Thymus (tissue), 11 donors: ENCODE results near the gene LETM1. TPM values are rescaled to one million over a fixed set of nuclear protein-coding genes. Genes with fewer than 3 reads are reported as not detected.

ENCODE experiments used
- DNase-seq, 9 donors: peaks; one replicate each; pipeline ENCODE4 v3.0.0-alpha.2; 2013; ENCODE audit warnings: low spot score in 9 of 9, low read depth in 6 of 9, missing footprints in 1 of 9
- H3K27ac ChIP-seq, 2 donors: one replicate each; pipeline ENCODE4 v1.5.1; 2013; ENCODE audit warnings: control low read depth in 1 of 2, low read depth in 1 of 2, low read length in 1 of 2, mild to moderate bottlenecking in 1 of 2, moderate library complexity in 1 of 2
- H3K27me3 ChIP-seq, 2 donors: one replicate each; pipeline ENCODE4 v1.5.1; 2013; ENCODE audit warnings: low read length in 1 of 2; ENCODE audit not compliant: control insufficient read depth in 2 of 2, insufficient read depth in 1 of 2
- H3K36me3 ChIP-seq, 2 donors: one replicate each; pipeline ENCODE4 v1.5.1; 2013; ENCODE audit warnings: low read length in 1 of 2, mild to moderate bottlenecking in 1 of 2, moderate library complexity in 1 of 2; ENCODE audit not compliant: control insufficient read depth in 2 of 2, insufficient read depth in 2 of 2
- H3K4me1 ChIP-seq, 2 donors: one replicate each; pipeline ENCODE4 v1.5.1; 2013; ENCODE audit warnings: low read length in 2 of 2; ENCODE audit not compliant: control insufficient read depth in 2 of 2, insufficient read depth in 2 of 2
- H3K4me3 ChIP-seq, 2 donors: one replicate each; pipeline ENCODE4 v1.5.1; 2013; ENCODE audit warnings: low read length in 2 of 2, control low read depth in 1 of 2, mild to moderate bottlenecking in 1 of 2
- H3K9me3 ChIP-seq, 2 donors: one replicate each; pipeline ENCODE4 v1.5.1; 2013; ENCODE audit warnings: low read length in 1 of 2, mild to moderate bottlenecking in 1 of 2; ENCODE audit not compliant: control insufficient read depth in 2 of 2, insufficient read depth in 1 of 2
- WGBS: extraction: QIAGEN DNeasy Blood & Tissue Kit; methylation state at CpG from one replicate; pipeline ENCODE4 v1.1.7; 2013; 5-methylcytosine and 5-hydroxymethylcytosine counted together
- polyA plus RNA-seq: library from polyadenylated mRNA; stranded (reverse); fragments of 200-250 nt; gene quantifications from one replicate; pipeline ENCODE4 v1.2.3, GENCODE V29; 2013
- total RNA-seq: library from RNA; stranded (reverse); fragments of 120-200 nt; gene quantifications from one replicate; pipeline ENCODE4 v1.2.4, GENCODE V29; 2013
- donor health status: healthy.

LETM1 gene
- total and polyA plus RNA-seq, 2 donors, result 16.8 to 68.3 TPM

- H3K4me1 ChIP-seq, result peaks cover 0 to 14% of the 10 kb centered on the region in 2 donors
- no peak overlapping the region for H3K27ac ChIP-seq
- H3K27me3 ChIP-seq, result peaks cover 0 to 5% of the 10 kb centered on the region in 2 donors
- peaks cover 0 to 6% of the 10 kb centered on the region in 2 donors for H3K9me3 ChIP-seq
- DNase-seq, result no peak
- WGBS, result 95% methylated on average over 18 of the region's 18 CpGs
- no peaks in the 10 kb centered on the region for H3K36me3 ChIP-seq
- no peak overlapping the region for H3K4me3 ChIP-seq
Measured at GRCh38 chr4:1778642-1779392, 77.1 kb downstream of the LETM1 start.

GRCh38 chr4:1777822-1778641, 77.9 kb downstream of the LETM1 start:
- Histone ChIP-seq H3K27me3 (peaks cover 0 to 3% of the 10 kb centered on the region in 2 donors), H3K36me3 (no peaks in the 10 kb centered on the region), H3K4me1 (peaks cover 0 to 17% of the 10 kb centered on the region in 2 donors), H3K9me3 (peaks cover 0 to 6% of the 10 kb centered on the region in 2 donors), H3K27ac (no peak overlapping the region), H3K4me3 (no peak overlapping the region)
- DNase-seq, result no peak
- 90% methylated on average over 27 of the region's 27 CpGs for WGBS

GRCh38 chr4:1776521-1777161, 79.3 kb downstream of the LETM1 start:
- WGBS, result 94% methylated on average over 24 of the region's 24 CpGs
- peaks cover 0 to 2% of the 10 kb centered on the region in 2 donors for H3K27me3 ChIP-seq
- H3K4me1 ChIP-seq, result peaks cover 1 to 31% of the 10 kb centered on the region in 2 donors
- H3K9me3 ChIP-seq, result peaks cover 0 to 6% of the 10 kb centered on the region in 2 donors
- no peak overlapping the region for H3K27ac ChIP-seq
- no peak overlapping the region for H3K4me3 ChIP-seq
- DNase-seq, result no peak
- no peaks in the 10 kb centered on the region for H3K36me3 ChIP-seq

GRCh38 chr4:1775731-1776500, 80.0 kb downstream of the LETM1 start:
- Histone ChIP-seq H3K36me3 (no peaks in the 10 kb centered on the region), H3K4me3 (no peak overlapping the region), H3K9me3 (peaks cover 0 to 6% of the 10 kb centered on the region in 2 donors), H3K27ac (peak overlapping the region in 1 of 2 donors; percentile 11), H3K4me1 (peaks cover 5 to 38% of the 10 kb centered on the region in 2 donors), H3K27me3 (peaks cover 0 to 8% of the 10 kb centered on the region in 2 donors)
- peak in 2 of 9 donors; percentile 39 to 62 for DNase-seq
- 65% methylated on average over 23 of the region's 23 CpGs for WGBS

DNA sequence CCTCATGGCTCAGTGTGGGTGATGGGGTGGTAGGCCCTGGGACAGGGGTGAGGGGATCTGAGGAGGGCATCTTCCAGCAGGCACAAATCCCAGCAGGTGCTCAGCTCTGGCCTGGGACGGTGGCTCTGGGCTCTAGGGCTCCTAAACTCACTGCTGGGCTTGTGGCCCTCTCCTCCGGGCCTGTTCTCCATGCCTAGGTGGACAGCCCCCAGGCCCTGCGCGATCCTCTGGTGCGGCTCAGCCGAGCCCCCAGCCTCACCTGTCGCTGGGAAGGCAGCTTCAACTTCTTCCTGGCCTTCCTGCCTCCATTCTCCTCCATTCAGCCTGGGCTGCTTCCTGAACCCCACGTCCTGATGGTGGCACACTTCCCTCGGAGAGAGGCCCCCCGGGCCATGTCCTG, 82.2 kb downstream of the LETM1 start:
- Histone ChIP-seq H3K4me3 (no peak overlapping the region), H3K4me1 (peaks cover 5 to 57% of the 10 kb centered on the region in 2 donors), H3K27ac (no peak overlapping the region), H3K9me3 (peaks cover 0 to 6% of the 10 kb centered on the region in 2 donors), H3K36me3 (no peaks in the 10 kb centered on the region), H3K27me3 (peaks cover 9 to 29% of the 10 kb centered on the region in 2 donors)
- 95% methylated on average over 10 of the region's 10 CpGs for WGBS
- no peak for DNase-seq

GRCh38 chr4:1772853-1773538, 83.0 kb downstream of the LETM1 start:
- DNase-seq, result no peak
- WGBS, result 84% methylated on average over 30 of the region's 30 CpGs
- Histone ChIP-seq H3K36me3 (no peaks in the 10 kb centered on the region), H3K27me3 (peaks cover 16 to 36% of the 10 kb centered on the region in 2 donors), H3K4me3 (no peak overlapping the region), H3K27ac (no peak overlapping the region), H3K4me1 (peaks cover 5 to 65% of the 10 kb centered on the region in 2 donors), H3K9me3 (peaks cover 0 to 6% of the 10 kb centered on the region in 2 donors)

- Histone ChIP-seq H3K36me3 (no peaks in the 10 kb centered on the region), H3K9me3 (peaks cover 0 to 6% of the 10 kb centered on the region in 2 donors), H3K27me3 (peaks cover 27 to 47% of the 10 kb centered on the region in 2 donors), H3K4me1 (peaks cover 5 to 67% of the 10 kb centered on the region in 2 donors), H3K4me3 (no peak overlapping the region), H3K27ac (no peak overlapping the region)
- WGBS, result 20% methylated on average over 27 of the region's 28 CpGs
- DNase-seq, result peak in 5 of 9 donors; percentile 43 to 79 (median 57)
Measured at GRCh38 chr4:1771555-1772305, 84.2 kb downstream of the LETM1 start.
